Sciatic nerve (tissue), 2 donors: Measurements from ENCODE around the gene SOCS3. TPM values are rescaled to one million over a fixed set of nuclear protein-coding genes. Genes with fewer than 3 reads are reported as not detected.

Experiments used
- ATAC-seq: fragments of 200-7000 bp; cut with Tn5 transposase; one replicate; pipeline ENCODE4 v1.9.1; 2020; ENCODE audit warnings: mild to moderate bottlenecking, moderate library complexity
- DNase-seq: peaks from one replicate; pipeline ENCODE4 v3.0.0-alpha.2; 2020; ENCODE audit warnings: low spot score
- intact Hi-C: fragments of 100-400 bp; cut with DNase I; formaldehyde crosslinking; loops from one replicate; pipeline ENCODE4 v1.14.2; 2022
- total RNA-seq: library from RNA; stranded (reverse); fragmentation: NEBNext Ultra II Directional; extraction: Animal tissue kit (Norgen Biotek cat#: 25700); gene quantifications from one replicate; pipeline ENCODE4 v1.2.1, GENCODE V29; 2021
- donor health status: DM: no; HTN: no; CAD: no.
- donor health status: DM: no; HTN: no; CAD: no.

The SOCS3 gene
- total RNA-seq, 1 donor from 2014 or later, result 144 TPM

GRCh38 chr17:78372841-78373240, 13.0 kb upstream of the SOCS3 start:
- ATAC-seq (no peak), DNase-seq (no peak)
- intact Hi-C loops, result no loop called here

- ATAC-seq, result no peak
Measured at GRCh38 chr17:78371056-78371455, 11.2 kb upstream of the SOCS3 start.

GRCh38 chr17:78369791-78370381, 10.0 kb upstream of the SOCS3 start:
- intact Hi-C loops, result loop anchor here (10.0 kb wide), 2 partner anchors 75 to 245 kb away; partner anchors contain the start of gene TMC6
- DNase-seq, result no peak

More at GRCh38 chr17:78371056-78371455, 11.2 kb upstream of the SOCS3 start:
- DNase-seq, result no peak
- intact Hi-C loops, result no loop called here

GRCh38 chr17:78368854-78369495, 9.1 kb upstream of the SOCS3 start:
- DNase-seq, result no peak
- no peak for ATAC-seq
- intact Hi-C loops, result loop anchor here (10.0 kb wide), 2 partner anchors 74 to 244 kb away; partner anchors contain the start of gene TMC6

More at GRCh38 chr17:78369791-78370381, 10.0 kb upstream of the SOCS3 start:
- ATAC-seq, result no peak

- no peak for DNase-seq
- no peak for ATAC-seq
- intact Hi-C loops, result loop anchor here (10.0 kb wide), 2 partner anchors 74 to 244 kb away; partner anchors contain the start of gene TMC6
Measured at GRCh38 chr17:78368348-78368747, 8.5 kb upstream of the SOCS3 start.

- intact Hi-C loops, result loop anchor here (10.0 kb wide), 2 partner anchors 72 to 242 kb away; partner anchors contain the start of gene TMC6
- DNase-seq (no peak), ATAC-seq (no peak)
Measured at GRCh38 chr17:78367193-78367592, 7.3 kb upstream of the SOCS3 start.

GRCh38 chr17:78366109-78366848, 6.4 kb upstream of the SOCS3 start:
- ATAC-seq (peak; percentile 68), DNase-seq (peak; percentile 67)
- intact Hi-C loops, result loop anchor here (10.0 kb wide), 2 partner anchors 71 to 241 kb away; partner anchors contain the start of gene TMC6

- DNase-seq (peak; percentile 76), ATAC-seq (peak; percentile 61)
- intact Hi-C loops, result loop anchor here (10.0 kb wide), 2 partner anchors 71 to 241 kb away; partner anchors contain the start of gene TMC6
Measured at GRCh38 chr17:78365561-78366108, 5.8 kb upstream of the SOCS3 start.

GRCh38 chr17:78364436-78365281, 4.8 kb upstream of the SOCS3 start:
- no peak for DNase-seq
- no peak for ATAC-seq
- intact Hi-C loops, result loop anchor here (5.0 to 10.0 kb wide), 3 partner anchors 58 to 240 kb away; partner anchors contain the start of gene TMC6

- DNase-seq (no peak), ATAC-seq (no peak)
- intact Hi-C loops, result loop anchor here (5.0 to 10.0 kb wide), 3 partner anchors 60 to 238 kb away; partner anchors contain the start of gene TMC6
Measured at GRCh38 chr17:78362671-78363070, 2.8 kb upstream of the SOCS3 start.

GRCh38 chr17:78362232-78362631, 2.4 kb upstream of the SOCS3 start:
- intact Hi-C loops, result loop anchor here (5.0 to 10.0 kb wide), 3 partner anchors 60 to 237 kb away; partner anchors contain the start of gene TMC6
- no peak for DNase-seq
- ATAC-seq, result no peak

GRCh38 chr17:78361225-78361701, 1.4 kb upstream of the SOCS3 start:
- ATAC-seq (no peak), DNase-seq (no peak)
- intact Hi-C loops, result loop anchor here (5.0 to 10.0 kb wide), 3 partner anchors 61 to 236 kb away; partner anchors contain the start of gene TMC6

- intact Hi-C loops, result loop anchor here (5.0 to 10.0 kb wide), 3 partner anchors 62 to 236 kb away; partner anchors contain the start of gene TMC6
- ATAC-seq, result peak; percentile 76
- DNase-seq, result peak; percentile 98
Measured at GRCh38 chr17:78360371-78361224, 721 bp upstream of the SOCS3 start.

- peak; percentile 2 for ATAC-seq
- intact Hi-C loops, result no loop called here
- DNase-seq, result no peak
Measured at GRCh38 chr17:78359321-78359996, 418 bp downstream of the SOCS3 start.

- intact Hi-C loops, result no loop called here
- DNase-seq (peak; percentile 73), ATAC-seq (no peak)
Measured at GRCh38 chr17:78358538-78359320, 1.1 kb downstream of the SOCS3 start.
